Thoracic aorta (tissue), 2 donors: ENCODE results near the gene BDP1. TPM values are rescaled to one million over a fixed set of nuclear protein-coding genes. Genes with fewer than 3 reads are reported as not detected.
"Not testable (repeated sequence)": the region's sequence is repeated elsewhere in the genome, so short reads cannot be mapped to it uniquely, and the experiment has no call there.

Experiments
- ATAC-seq: fragments of 150-250 bp; one replicate; pipeline ENCODE4 v1.8.0; 2017; ENCODE audit warnings: low read depth; ENCODE audit not compliant: insufficient number of reproducible peaks, low FRiP score
- DNase-seq: peaks from one replicate; pipeline ENCODE4 v3.0.0-alpha.2; 2020; ENCODE audit warnings: low spot score
- H3K27ac ChIP-seq, 2 donors: fragments of 200-600 bp; sonication (generic); 1 replicate in 1 of 2; 2 replicates in 1 of 2; pipeline ENCODE4 v1.5.1; 2016; ENCODE audit warnings: mild to moderate bottlenecking in 2 of 2, moderate library complexity in 2 of 2
- H3K27me3 ChIP-seq: fragments of 200-600 bp; sonication (generic); replicated peaks from 2 replicates; pipeline ENCODE4 v1.6.0; 2016; ENCODE audit warnings: mild to moderate bottlenecking; ENCODE audit not compliant: insufficient read depth
- H3K36me3 ChIP-seq: fragments of 200-600 bp; sonication (generic); one replicate; pipeline ENCODE4 v1.5.1; 2016
- H3K4me1 ChIP-seq, 2 donors: fragments of 200-600 bp; sonication (generic); 1 replicate in 1 of 2; 2 replicates in 1 of 2; pipeline versions ENCODE4 v1.5.1 to v1.6.0; 2016; ENCODE audit warnings: low read depth in 2 of 2, mild to moderate bottlenecking in 1 of 2; ENCODE audit not compliant: control insufficient read depth in 1 of 2
- H3K4me3 ChIP-seq: fragments of 200-600 bp; sonication (generic); 2 replicates; pipeline ENCODE4 v1.5.1; 2016; ENCODE audit warnings: mild to moderate bottlenecking
- H3K9me3 ChIP-seq: fragments of 200-600 bp; sonication (generic); 2 replicates; pipeline ENCODE4 v1.5.1; 2016
- CTCF ChIP-seq: fragments of 200-600 bp; sonication (generic); IDR thresholded peaks from one replicate; pipeline ENCODE4 v1.5.1; 2019; ENCODE audit warnings: antibody characterized with exemption
- total RNA-seq, 2 donors: library from RNA; depleted of rRNA; stranded (reverse); fragments of >200 nt; gene quantifications; one replicate each; pipeline versions ENCODE4 v1.1.0 to v1.2.3, GENCODE V29; 2016

Gene BDP1
- total RNA-seq, 2 donors from 2014 or later = 29.2 to 47.8 TPM

DNA sequence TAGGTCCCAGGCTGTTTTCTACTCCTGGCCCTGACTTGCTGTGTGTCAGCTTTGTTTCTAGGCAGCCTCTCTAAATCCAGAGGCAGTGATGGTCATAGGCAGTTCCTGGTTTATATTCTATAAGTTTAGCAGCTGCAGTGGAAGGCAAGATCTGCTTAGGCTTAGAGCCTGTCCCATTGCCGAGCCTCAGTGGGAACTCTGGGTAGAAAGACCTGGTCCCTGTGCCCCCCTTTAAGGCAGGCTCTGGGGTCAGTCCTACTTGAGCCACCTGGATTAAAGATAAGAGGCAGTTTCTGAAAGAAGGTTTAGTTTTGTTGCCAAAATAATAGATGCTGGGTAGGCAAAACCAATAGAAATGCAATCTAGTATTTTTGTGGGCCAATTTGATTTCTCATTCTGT, 145.3 kb downstream of the BDP1 start:
- H3K27ac ChIP-seq = peak overlapping the region; percentile 75 to 76
- no peak for DNase-seq
- TF ChIP-seq CTCF = no peak
- H3K9me3 ChIP-seq = no peaks in the 10 kb centered on the region
- no peaks in the 10 kb centered on the region for H3K27me3 ChIP-seq
- no peak for ATAC-seq
- H3K4me1 ChIP-seq = peaks cover 14 to 32% of the 10 kb centered on the region in 2 donors
- H3K4me3 ChIP-seq = no peak overlapping the region
- peaks cover 30% of the 10 kb centered on the region for H3K36me3 ChIP-seq

GRCh38 chr5:71601222-71602026, 146.0 kb downstream of the BDP1 start:
- no peak overlapping the region for H3K4me3 ChIP-seq
- DNase-seq = peak; percentile 28
- H3K27me3 ChIP-seq = no peaks in the 10 kb centered on the region
- peak; percentile 92 for ATAC-seq
- H3K27ac ChIP-seq = peak overlapping the region; percentile 75 to 76
- H3K4me1 ChIP-seq = peaks cover 12 to 26% of the 10 kb centered on the region in 2 donors
- no peaks in the 10 kb centered on the region for H3K9me3 ChIP-seq
- peaks cover 26% of the 10 kb centered on the region for H3K36me3 ChIP-seq
- TF ChIP-seq CTCF = peak; percentile 62

DNA sequence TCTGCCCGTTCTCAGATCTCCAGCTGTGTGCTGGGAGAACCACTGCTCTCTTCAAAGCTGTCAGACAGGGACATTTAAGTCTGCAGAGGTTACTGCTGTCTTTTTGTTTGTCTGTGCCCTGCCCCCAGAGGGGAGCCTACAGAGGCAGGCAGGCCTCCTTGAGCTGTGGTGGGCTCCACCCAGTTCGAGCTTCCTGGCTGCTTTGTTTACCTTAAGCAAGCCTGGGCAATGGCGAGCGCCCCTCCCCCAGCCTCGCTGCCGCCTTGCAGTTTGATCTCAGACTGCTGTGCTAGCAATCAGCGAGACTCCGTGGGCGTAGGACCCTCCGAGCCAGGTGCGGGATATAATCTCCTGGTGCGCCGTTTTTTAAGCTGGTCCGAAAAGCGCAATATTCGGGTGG, 154.5 kb downstream of the BDP1 start:
- H3K36me3 ChIP-seq = not testable (repeated sequence)

GRCh38 chr5:71615809-71616208, 160.4 kb downstream of the BDP1 start:
- ATAC-seq = no peak
- Histone ChIP-seq H3K27ac (no peak overlapping the region), H3K9me3 (no peaks in the 10 kb centered on the region), H3K4me1 (no peaks in the 10 kb centered on the region), H3K4me3 (no peak overlapping the region), H3K36me3 (peaks cover 17% of the 10 kb centered on the region), H3K27me3 (no peaks in the 10 kb centered on the region)
- no peak for DNase-seq
- TF ChIP-seq CTCF = no peak

More for the DNA sequence above, 154.5 kb downstream of the BDP1 start:
- DNase-seq, ATAC-seq, H3K4me1 ChIP-seq, H3K9me3 ChIP-seq, H3K27me3 ChIP-seq, H3K27ac ChIP-seq, H3K4me3 ChIP-seq: not testable (repeated sequence)

Other genes starting within 250 kb of the BDP1 start
- 10 to 100 TPM; 32.1 to 64.8 TPM for gene MCCC2, start 131.7 kb downstream of the BDP1 start, total RNA-seq